Ishikawa (cell line): ENCODE data around the gene CTXN3.

ENCODE experiments used
- CEBPB ChIP-seq: IDR thresholded peaks from 2 replicates; pipeline ENCODE4 v1.6.1; 2012
- CREB1 ChIP-seq: IDR thresholded peaks from 2 replicates; pipeline ENCODE4 v1.6.1; 2012; ENCODE audit warnings: low read depth
- EGR1 ChIP-seq: IDR thresholded peaks from 2 replicates; pipeline ENCODE4 v1.6.1; 2012
- EP300 ChIP-seq: IDR thresholded peaks from 2 replicates; pipeline ENCODE4 v1.6.1; 2012; ENCODE audit warnings: borderline replicate concordance
- FOXM1 ChIP-seq: IDR thresholded peaks from 2 replicates; pipeline ENCODE4 v1.6.1; 2012; ENCODE audit warnings: low read depth, borderline replicate concordance
- MAX ChIP-seq: IDR thresholded peaks from 2 replicates; pipeline ENCODE4 v1.6.1; 2012
- NFIC ChIP-seq: IDR thresholded peaks from 2 replicates; pipeline ENCODE4 v1.6.1; 2012
- RAD21 ChIP-seq: IDR thresholded peaks from 2 replicates; pipeline ENCODE4 v1.6.1; 2012; ENCODE audit warnings: low read depth
- REST ChIP-seq: IDR thresholded peaks from 2 replicates; pipeline ENCODE4 v1.6.1; 2012; ENCODE audit warnings: low read depth, mild to moderate bottlenecking
- TAF1 ChIP-seq: IDR thresholded peaks from 2 replicates; pipeline ENCODE4 v1.6.1; 2012; ENCODE audit warnings: low read depth, mild to moderate bottlenecking
- TCF12 ChIP-seq: IDR thresholded peaks from 2 replicates; pipeline ENCODE4 v1.6.1; 2012; ENCODE audit warnings: low read depth
- TEAD4 ChIP-seq: IDR thresholded peaks from 2 replicates; pipeline ENCODE4 v1.6.1; 2012
- USF1 ChIP-seq: IDR thresholded peaks from 2 replicates; pipeline ENCODE4 v1.6.1; 2012
- YY1 ChIP-seq: IDR thresholded peaks from 2 replicates; pipeline ENCODE4 v1.6.1; 2012; ENCODE audit warnings: low read depth
- ZBTB7A ChIP-seq: IDR thresholded peaks from 2 replicates; pipeline ENCODE4 v1.6.1; 2012; ENCODE audit warnings: low read depth

CTXN3 gene

GRCh38 chr5:127664093-127664492, 15.2 kb downstream of the CTXN3 start:
- TF ChIP-seq YY1 (no peak), NFIC (no peak), ZBTB7A (no peak), FOXM1 (no peak), TEAD4 (no peak), USF1 (no peak), TCF12 (no peak), RAD21 (no peak), TAF1 (no peak), EGR1 (no peak), EP300 (no peak), MAX (no peak), CREB1 (no peak)

GRCh38 chr5:127665641-127666040, 16.8 kb downstream of the CTXN3 start:
- no peak for TF ChIP-seq ZBTB7A
- no peak for TF ChIP-seq REST
- TF ChIP-seq FOXM1 = no peak
- no peak for TF ChIP-seq CREB1
- TF ChIP-seq NFIC = no peak
- no peak for TF ChIP-seq TAF1
- no peak for TF ChIP-seq CEBPB
- no peak for TF ChIP-seq MAX
- TF ChIP-seq EGR1 = no peak
- TF ChIP-seq RAD21 = no peak
- no peak for TF ChIP-seq TCF12
- no peak for TF ChIP-seq TEAD4
- no peak for TF ChIP-seq USF1
- no peak for TF ChIP-seq EP300
- TF ChIP-seq YY1 = no peak

- TF ChIP-seq REST (no peak), CEBPB (no peak), FOXM1 (no peak), EGR1 (no peak), TEAD4 (no peak), NFIC (no peak), EP300 (no peak), RAD21 (no peak), TAF1 (no peak), YY1 (no peak), MAX (no peak), CREB1 (no peak), USF1 (no peak), TCF12 (no peak), ZBTB7A (no peak)
Observed at GRCh38 chr5:127666043-127666716, 17.3 kb downstream of the CTXN3 start.

GRCh38 chr5:127667926-127668325, 19.0 kb downstream of the CTXN3 start:
- TF ChIP-seq FOXM1 (no peak), TCF12 (no peak), EP300 (no peak), MAX (no peak), EGR1 (no peak), CREB1 (no peak), TEAD4 (no peak), CEBPB (no peak), REST (no peak), USF1 (no peak), YY1 (no peak), TAF1 (no peak), ZBTB7A (no peak), NFIC (no peak), RAD21 (no peak)
